ENCODE results near the gene ORAI3.

Gene ORAI3

DNA sequence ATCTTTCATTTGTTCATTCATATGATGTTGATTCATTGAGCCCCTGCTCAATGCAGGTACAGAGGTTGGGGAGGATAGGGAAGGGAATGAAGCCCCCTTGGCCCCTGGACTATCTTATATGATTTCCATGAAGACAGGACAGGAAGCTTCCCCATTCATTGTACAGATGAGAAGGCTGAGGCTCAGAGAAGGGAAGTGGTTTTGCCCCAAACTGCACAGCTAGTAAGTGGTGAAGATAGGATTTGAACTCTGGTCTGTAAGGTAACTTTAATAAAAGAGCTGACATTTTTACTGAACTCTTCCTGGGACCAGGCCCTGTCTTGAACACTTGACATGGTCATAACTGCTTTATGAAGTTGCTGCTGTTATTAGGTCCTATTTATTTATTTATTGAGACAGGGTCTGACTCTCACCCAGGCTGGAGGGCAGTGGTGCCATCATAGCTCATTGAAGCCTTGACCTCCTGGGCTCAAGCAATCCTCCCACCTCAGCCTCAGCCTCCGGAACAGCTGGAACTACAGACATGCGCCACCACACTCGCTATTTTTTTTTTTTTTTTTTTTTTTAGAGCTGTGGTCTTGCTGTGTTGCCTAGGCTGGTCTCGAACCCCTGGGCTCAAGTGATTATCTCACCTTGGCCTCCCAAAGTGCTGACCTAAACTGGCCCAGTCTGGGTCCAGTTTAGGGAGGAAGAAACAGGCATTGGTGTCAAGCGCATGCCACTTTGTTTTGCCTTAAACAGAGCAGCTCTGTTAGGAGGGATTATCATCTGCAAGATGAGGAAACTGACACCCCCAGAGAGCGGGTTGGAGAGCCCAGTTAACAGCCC, 47.5 kb upstream of the ORAI3 start:
- Histone ChIP-seq H3K27me3 (ENCODE audit: insufficient read depth, low read length, poor library complexity) (no peaks in the 10 kb centered on the region), H3K36me3 (ENCODE audit: insufficient read depth, low read length) (no peaks in the 10 kb centered on the region), H3K4me1 (ENCODE audit: insufficient read depth, low read length) (peaks cover 37% of the 10 kb centered on the region), H4K20me1 (ENCODE audit: insufficient read depth, low read length) (no peaks in the 10 kb centered on the region), H3K9me3 (ENCODE audit: insufficient read depth, low read length, severe bottlenecking) (no peaks in the 10 kb centered on the region), H3K4me2 (ENCODE audit: insufficient read depth, low read length) (peak overlapping the region; percentile 91), H3K27ac (ENCODE audit: low read length) (peak overlapping the region; percentile 96), H3K79me2 (ENCODE audit: insufficient read depth, low read length) (peaks cover 2% of the 10 kb centered on the region; the same call in 1 of the 2 replicates), H3K4me3 (ENCODE audit: low read depth in 1 of 2, low read length in 2 of 2) (peak overlapping the region; percentile 5 to 71; a peak in 3 of 4 replicates), H3K9ac (ENCODE audit: low read depth, low read length) (peak overlapping the region; percentile 80), H2AFZ (ENCODE audit: low read depth, low read length) (peak overlapping the region; percentile 98)
- ATAC-seq (ENCODE audit: insufficient read depth, low read depth) (no peak), DNase-seq (peak; percentile 29)
- TF ChIP-seq CTCF (IDR thresholded peaks at IDR 0.05; ENCODE audit: borderline replicate concordance, extremely low read depth, low read length, poor library complexity, severe bottlenecking) (no peak), EZH2 (IDR thresholded peaks at IDR 0.05; ENCODE audit: borderline replicate concordance, low read depth, low read length, severe bottlenecking) (no peak)

- peak overlapping the region; percentile 29 to 71; a peak in 3 of 4 replicates for H3K4me3 ChIP-seq (ENCODE audit: low read depth in 1 of 2, low read length in 2 of 2)
- TF ChIP-seq CTCF (IDR thresholded peaks at IDR 0.05; ENCODE audit: borderline replicate concordance, extremely low read depth, low read length, poor library complexity, severe bottlenecking) (peak; percentile 58), EZH2 (IDR thresholded peaks at IDR 0.05; ENCODE audit: borderline replicate concordance, low read depth, low read length, severe bottlenecking) (no peak)
- H4K20me1 ChIP-seq (ENCODE audit: insufficient read depth, low read length): no peaks in the 10 kb centered on the region
- no peaks in the 10 kb centered on the region for H3K27me3 ChIP-seq (ENCODE audit: insufficient read depth, low read length, poor library complexity)
- H3K4me1 ChIP-seq (ENCODE audit: insufficient read depth, low read length): peaks cover 37% of the 10 kb centered on the region
- peak overlapping the region; percentile 80 for H3K9ac ChIP-seq (ENCODE audit: low read depth, low read length)
- H3K4me2 ChIP-seq (ENCODE audit: insufficient read depth, low read length): peak overlapping the region; percentile 91
- peak overlapping the region; percentile 96 for H3K27ac ChIP-seq (ENCODE audit: low read length)
- no peaks in the 10 kb centered on the region for H3K9me3 ChIP-seq (ENCODE audit: insufficient read depth, low read length, severe bottlenecking)
- no peaks in the 10 kb centered on the region for H3K36me3 ChIP-seq (ENCODE audit: insufficient read depth, low read length)
- ATAC-seq (ENCODE audit: insufficient read depth, low read depth) (peak; percentile 70), DNase-seq (peak; percentile 68)
- H3K79me2 ChIP-seq (ENCODE audit: insufficient read depth, low read length): peaks cover 2% of the 10 kb centered on the region; the same call in 1 of the 2 replicates
- peak overlapping the region; percentile 98 for H2AFZ ChIP-seq (ENCODE audit: low read depth, low read length)
These were observed 46.6 kb upstream of the ORAI3 start for GRCh38 chr16:30902029-30902972.

DNA sequence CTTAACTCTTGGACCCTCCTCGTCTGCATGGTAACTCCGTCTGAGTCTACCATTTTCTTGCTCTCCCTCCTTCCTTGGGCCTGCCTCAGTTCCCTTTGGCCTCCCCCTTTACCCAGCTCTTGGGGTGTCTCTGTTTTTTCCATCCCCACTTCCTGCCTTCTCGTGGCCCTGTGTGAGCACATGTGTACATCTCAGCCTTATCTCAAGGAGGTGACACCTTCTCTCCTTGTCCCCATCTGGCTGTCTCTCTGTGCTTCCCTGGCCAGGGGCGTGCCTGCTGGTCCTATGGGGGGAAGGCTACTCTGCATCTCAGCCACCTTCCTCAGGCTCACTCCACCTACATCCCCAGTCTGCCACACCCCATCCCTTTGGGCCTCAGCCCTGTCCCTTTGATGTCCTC, 45.9 kb upstream of the ORAI3 start:
- Histone ChIP-seq H3K36me3 (ENCODE audit: insufficient read depth, low read length) (no peaks in the 10 kb centered on the region), H3K27ac (ENCODE audit: low read length) (peak overlapping the region; percentile 96), H2AFZ (ENCODE audit: low read depth, low read length) (peak overlapping the region; percentile 98), H3K4me2 (ENCODE audit: insufficient read depth, low read length) (peak overlapping the region; percentile 91), H3K9me3 (ENCODE audit: insufficient read depth, low read length, severe bottlenecking) (no peaks in the 10 kb centered on the region), H3K4me1 (ENCODE audit: insufficient read depth, low read length) (peaks cover 37% of the 10 kb centered on the region), H3K79me2 (ENCODE audit: insufficient read depth, low read length) (peaks cover 2% of the 10 kb centered on the region; the same call in 1 of the 2 replicates), H3K4me3 (ENCODE audit: low read depth in 1 of 2, low read length in 2 of 2) (peak overlapping the region in 1 of 2 experiments; percentile 71; a peak in 2 of 4 replicates), H4K20me1 (ENCODE audit: insufficient read depth, low read length) (no peaks in the 10 kb centered on the region), H3K9ac (ENCODE audit: low read depth, low read length) (peak overlapping the region; percentile 80), H3K27me3 (ENCODE audit: insufficient read depth, low read length, poor library complexity) (no peaks in the 10 kb centered on the region)
- TF ChIP-seq EZH2 (IDR thresholded peaks at IDR 0.05; ENCODE audit: borderline replicate concordance, low read depth, low read length, severe bottlenecking): no peak
- no peak for TF ChIP-seq CTCF (IDR thresholded peaks at IDR 0.05; ENCODE audit: borderline replicate concordance, extremely low read depth, low read length, poor library complexity, severe bottlenecking)
- peak; percentile 53 for DNase-seq
- ATAC-seq (ENCODE audit: insufficient read depth, low read depth): peak; percentile 35
